GDM1 (cell line): ENCODE results near the gene ZFAND3.
"Not testable (repeated sequence)": the region's sequence is repeated elsewhere in the genome, so short reads cannot be mapped to it uniquely, and the experiment has no call there.

ENCODE experiments used
- DNase-seq: peaks from one replicate; lab custom pipeline; 2025; lab: John Stamatoyannopoulos, UW

Gene ZFAND3

DNA sequence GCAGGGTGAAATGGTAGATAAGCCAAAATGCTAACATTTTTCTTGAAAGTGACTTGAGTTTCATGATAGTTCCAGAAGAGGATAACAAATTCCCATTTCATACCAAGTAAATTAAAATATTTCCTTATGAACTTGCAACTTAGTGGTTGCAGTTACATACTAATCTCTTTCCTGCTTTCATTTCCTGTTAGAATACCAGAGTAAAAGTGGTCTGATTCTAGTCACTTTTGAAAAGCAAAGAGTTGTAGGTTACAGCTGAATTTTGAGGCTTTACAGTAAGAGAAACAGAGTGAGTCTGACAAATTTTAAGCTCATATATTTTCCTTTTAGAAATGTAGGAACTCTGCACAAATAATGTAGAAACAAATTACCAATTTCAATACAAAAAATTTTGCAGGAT lies 117.4 kb downstream of the ZFAND3 start:
- no peak for DNase-seq

- no peak for DNase-seq
Measured at GRCh38 chr6:37938909-37939308, 119.4 kb downstream of the ZFAND3 start.

DNA sequence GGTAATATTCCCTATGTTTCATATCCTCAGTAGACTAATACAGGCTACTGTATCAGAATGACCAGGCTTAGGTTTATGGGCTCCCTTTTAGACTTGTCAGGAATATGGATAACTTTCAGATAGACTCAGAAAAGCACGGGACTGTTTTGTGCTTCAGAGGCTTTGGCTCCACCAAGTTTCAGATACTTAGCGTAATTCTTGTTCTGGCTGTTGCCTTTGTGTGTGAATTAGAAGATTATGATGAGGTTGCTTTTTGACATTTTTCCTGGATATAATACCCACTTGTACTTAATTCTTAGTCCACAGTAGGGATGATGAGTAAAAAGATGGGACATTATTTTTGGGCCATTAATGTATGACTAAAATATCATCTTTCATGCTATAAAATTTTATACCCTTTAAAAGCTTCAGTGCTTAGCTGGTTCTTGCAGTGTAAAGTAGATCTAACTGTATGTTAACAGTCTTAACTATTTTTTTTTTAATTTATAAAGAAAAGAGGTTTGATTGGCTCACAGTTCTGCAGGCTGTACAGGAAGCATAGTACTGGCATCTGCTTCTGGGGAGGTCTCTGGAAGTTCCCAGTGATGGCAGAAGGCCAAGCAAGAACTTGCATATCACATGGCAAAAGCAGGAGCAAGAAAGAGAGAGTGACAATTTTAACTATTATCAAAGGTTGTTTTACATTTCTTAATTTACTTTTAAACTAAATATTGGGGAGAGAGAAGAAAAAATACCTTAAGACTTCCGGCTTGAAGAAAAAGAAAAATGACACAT lies 120.7 kb downstream of the ZFAND3 start:
- peak; percentile 20 for DNase-seq

DNA sequence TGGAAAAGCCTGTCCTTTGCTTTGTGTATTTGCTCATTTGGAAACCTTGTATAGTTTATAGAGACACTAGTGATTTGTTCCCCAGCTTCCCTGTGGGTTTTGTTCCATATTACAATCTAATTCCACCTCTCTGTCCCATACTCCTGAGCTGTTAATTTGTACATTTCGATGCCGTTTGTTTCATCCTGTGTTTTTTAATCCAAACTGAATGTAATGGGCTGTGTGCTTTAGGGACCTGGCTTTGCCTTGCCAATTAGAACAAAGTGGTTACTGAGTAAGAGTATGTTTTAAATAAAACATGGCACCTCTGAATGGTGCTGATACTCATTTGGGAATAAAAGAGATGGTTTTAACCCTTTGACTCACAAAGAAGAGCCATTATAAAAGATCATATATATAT lies 122.3 kb downstream of the ZFAND3 start:
- no peak for DNase-seq

- no peak for DNase-seq
Measured at GRCh38 chr6:37942606-37943376, 123.3 kb downstream of the ZFAND3 start.

DNA sequence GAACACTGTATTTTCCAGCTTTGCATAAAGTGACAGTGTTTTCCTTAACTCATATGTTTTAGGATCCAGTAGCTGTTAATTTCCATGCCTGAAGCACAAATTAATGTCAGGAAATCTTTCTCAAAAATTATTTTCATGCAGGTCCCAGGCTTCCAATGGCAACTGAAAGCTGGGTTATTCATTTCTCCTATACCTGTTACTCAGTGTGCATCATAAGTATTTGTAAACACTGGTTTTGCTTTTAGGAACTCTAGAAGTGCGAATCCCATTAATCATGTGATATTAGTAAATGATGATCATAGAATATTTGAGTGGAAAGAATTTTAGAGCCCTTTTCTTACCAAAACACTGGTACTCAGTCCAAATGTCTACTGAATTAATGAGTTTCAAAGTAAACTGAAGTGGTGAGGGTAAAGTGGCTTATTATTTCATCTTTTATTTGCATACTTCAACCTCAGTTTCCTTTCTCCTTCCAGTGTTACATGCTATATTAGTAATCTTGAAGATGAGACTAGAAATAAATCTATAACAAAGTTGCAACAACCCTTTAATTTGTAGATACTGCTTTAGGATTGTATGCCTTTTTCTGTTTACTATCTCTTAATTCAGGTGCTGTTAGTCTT lies 124.0 kb downstream of the ZFAND3 start:
- DNase-seq = no peak

DNA sequence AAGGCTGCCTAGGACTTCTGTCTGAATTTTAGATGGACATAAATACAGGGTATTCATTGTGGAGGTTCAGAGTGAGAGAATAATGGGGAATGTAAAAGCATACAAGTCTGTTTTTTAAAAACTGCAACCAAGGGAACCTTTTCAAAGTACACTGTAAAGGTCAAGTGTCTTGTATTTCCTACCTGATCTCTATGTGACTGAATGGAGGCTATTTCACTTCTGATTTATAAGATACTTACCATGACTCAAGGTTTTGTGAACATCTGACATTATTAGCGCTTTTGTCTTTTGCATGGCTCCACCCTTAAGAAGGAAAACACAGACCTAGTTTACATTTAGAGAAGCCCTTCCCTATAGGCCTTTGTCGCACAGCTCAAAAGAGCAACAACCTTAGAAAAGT lies 126.5 kb downstream of the ZFAND3 start:
- DNase-seq = no peak

DNA sequence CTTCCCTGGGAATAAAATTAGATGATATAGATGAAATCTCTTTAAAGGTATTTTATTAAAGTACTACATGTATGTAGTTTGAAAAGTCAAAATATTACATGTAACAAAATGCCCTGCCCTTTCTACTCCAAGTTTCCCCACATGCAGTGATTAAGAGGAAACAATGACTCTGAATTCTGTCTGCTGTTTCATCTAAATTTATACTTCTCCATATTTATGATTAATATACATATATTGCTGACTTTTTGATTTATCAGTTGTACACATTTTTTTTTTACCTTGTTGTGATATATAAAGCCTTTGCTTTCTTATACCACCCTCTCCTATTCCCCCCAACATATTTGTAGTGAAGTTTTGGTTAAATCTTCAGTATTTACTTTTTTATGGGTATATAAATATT lies 127.9 kb downstream of the ZFAND3 start:
- DNase-seq = no peak

GRCh38 chr6:37948584-37948983 lies 129.1 kb downstream of the ZFAND3 start:
- not testable (repeated sequence) for DNase-seq

- no peak for DNase-seq
Measured at GRCh38 chr6:37952027-37952426, 132.5 kb downstream of the ZFAND3 start.

DNA sequence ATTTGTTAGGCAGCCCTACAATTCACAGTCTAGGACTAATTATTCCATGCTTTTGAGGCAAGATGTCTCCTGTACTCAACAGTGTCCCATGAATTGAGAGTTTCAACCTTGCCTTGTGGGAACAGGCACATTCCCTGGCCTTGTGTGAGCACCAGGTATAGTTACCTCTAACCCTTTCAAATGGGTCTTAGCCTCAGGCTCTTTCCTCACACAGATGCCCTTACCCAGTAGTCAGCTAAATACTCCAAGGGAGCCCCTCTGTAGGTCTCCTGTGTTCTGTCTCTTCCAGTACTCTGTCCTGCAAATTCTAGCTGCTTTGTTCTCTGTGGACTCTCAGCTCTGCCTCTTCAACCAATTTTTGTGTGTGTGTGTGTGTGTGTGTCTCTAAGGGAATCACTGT lies 135.3 kb downstream of the ZFAND3 start:
- no peak for DNase-seq

- no peak for DNase-seq
Measured at GRCh38 chr6:37956711-37957275, 137.3 kb downstream of the ZFAND3 start.

DNA sequence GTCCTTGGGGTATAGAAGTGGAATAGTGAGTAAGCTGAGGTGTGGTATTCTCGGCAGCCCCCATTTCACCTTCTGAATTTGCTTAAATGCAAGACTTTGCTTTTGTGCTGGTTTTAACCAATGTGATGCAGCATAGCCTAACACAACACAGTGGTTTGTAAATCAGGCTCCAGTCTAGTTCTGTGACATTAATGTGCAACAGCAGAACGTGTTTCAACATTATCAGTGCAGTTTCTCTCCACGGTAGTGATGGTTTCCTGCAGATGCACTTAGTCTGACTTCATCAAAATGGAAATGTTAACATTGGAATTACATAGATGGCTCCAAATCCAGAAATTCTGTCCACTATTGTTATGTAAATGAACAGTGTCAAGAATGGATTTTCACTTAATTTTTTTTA lies 139.5 kb downstream of the ZFAND3 start:
- no peak for DNase-seq

DNA sequence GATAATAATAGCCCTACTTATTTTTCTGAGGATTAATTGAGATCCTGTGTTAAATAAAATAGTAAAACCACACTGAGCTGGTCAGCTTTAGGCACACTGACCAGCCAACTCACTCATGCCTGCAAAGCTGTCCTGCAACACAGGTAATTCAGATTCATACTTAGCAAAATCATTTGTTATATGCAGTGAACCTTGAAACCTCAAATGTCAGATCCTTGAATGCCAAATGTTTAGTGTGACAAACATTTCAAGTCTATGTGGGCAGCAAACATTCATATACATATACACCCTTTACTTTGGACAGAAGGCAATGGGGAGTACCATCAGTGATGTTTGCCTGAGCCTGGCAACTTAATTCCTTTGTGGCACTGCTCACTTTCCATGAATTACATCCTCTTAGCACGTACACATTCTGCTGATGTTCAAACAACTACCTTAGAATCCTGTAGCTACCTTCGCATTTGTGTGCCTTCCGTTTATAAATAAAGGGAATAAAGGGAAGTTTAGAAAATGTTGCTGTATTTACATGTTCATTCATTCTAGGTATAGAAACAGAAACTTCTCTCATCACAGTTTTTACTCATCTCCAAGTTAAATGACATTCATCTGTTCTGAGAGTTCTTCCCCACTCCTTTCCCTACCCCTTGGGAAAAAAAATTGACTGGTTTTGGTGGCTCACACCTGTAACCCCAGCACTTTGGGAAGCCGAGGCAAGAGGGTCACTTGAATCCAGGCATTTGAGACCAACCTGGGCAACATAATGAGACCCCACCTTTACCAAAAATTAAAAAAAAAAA lies 140.8 kb downstream of the ZFAND3 start:
- no peak for DNase-seq

DNA sequence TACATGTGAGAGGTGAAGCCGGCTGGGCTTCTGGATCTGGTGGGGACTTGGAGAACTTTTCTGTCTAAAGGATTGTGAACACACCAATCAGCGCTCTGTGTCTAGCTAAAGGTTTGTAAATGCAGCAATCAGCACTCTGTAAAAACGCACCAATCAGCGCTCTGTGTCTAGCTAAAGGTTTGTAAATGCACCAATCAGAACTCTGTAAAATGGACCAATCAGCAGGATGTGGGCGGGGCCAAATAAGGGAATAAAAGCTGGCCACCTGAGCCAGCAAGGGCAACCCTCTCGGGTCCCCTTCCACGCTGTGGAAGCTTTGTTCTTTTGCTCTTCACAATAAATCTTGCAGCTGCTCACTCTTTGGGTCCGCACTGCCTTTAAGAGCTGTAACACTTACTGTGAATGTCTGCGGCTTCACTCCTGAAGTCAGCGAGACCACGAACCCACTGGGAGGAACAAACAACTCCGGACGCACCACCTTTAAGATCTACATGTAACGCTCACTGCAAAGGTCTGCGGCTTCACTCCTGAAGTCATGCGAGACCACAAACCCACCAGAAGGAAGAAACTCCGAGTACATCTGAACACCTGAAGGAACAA lies 143.1 kb downstream of the ZFAND3 start:
- not testable (repeated sequence) for DNase-seq

DNA sequence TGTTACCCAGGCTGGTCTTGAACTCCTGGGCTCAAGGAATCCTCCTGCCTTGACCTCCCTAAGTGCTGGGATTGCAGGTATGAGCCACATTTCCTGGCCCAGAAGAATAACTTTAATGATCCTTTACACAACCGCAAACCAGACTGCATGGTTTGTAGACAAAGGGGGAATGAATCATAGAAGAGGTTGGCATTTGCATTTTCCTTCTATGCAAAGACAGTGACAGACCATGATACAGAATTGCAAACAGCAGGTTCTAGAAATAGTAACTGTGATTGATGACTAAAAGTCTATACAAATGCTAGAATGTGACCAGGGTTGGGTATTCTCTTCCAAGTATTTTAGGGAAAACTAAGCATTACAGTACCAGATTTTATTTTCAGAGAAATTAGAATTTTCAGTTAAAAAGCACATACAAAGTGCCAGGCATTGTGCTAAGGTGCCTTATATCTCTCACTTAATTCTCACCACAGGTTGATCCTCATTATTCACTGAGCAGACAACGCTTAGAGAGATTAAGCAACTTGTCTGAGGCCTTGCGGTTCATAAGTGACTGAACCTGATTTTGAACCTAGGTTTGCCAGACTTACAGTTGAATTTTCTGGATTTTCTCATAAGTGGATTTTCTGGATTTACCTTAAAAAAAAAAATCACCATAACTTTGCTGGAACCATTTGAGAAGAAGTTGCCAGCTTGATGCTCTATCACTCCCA lies 146.6 kb downstream of the ZFAND3 start:
- no peak for DNase-seq

- DNase-seq = no peak
Measured at GRCh38 chr6:37966801-37967200, 147.3 kb downstream of the ZFAND3 start.

DNA sequence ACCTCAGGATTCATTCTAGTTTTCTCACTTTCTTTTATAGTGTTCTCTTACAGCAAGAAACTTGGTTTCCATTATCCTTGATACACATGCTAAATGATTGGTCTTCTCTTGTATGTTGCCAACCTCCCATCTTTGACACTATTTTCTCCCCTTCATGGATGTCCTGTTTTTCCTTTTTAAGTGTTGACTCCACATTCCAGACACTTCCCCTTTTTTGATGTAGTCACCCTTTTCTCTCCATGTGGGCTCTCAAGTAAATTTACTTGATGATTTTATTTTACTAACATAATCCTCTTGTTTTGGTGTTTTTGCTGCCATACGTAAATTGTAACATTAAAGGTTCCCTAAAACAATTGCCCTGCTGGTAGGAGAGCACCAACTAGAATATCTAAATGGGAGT lies 148.1 kb downstream of the ZFAND3 start:
- no peak for DNase-seq

DNA sequence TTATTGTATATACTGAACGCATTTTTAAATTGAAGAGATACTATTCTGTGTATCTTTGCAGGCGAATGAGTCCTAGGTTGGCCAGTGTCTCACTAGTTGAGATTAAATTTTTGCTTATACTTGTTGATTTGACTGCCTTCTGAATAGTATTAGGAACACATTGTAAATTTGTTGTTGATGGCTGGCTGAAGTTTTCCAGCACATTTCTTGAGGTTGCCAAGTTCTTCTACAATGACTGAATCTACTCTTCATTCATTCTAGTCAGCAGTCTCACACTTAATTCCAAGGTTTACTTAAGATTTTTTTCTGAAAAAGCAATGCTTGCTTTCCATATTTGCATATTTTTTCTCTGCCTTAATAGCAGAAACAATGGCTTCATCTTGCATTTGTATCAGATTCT lies 151.7 kb downstream of the ZFAND3 start:
- no peak for DNase-seq

- no peak for DNase-seq
Measured at GRCh38 chr6:37971711-37972390, 152.3 kb downstream of the ZFAND3 start.
